BE2C (cell line): Measurements from ENCODE around the gene HERC3.

ENCODE experiments used
- DNase-seq: peaks from one replicate; pipeline ENCODE4 v3.0.0-alpha.2; 2020
- H3K27me3 ChIP-seq: fragments of 250-450 bp; sonication (Bioruptor Pico); 2 replicates; pipeline ENCODE4 v1.5.1; 2020; ENCODE audit warnings: mild to moderate bottlenecking
- H3K36me3 ChIP-seq: fragments of 250-450 bp; sonication (Bioruptor Pico); 2 replicates; pipeline ENCODE4 v1.5.1; 2020; ENCODE audit warnings: mild to moderate bottlenecking
- H3K4me1 ChIP-seq: fragments of 250-450 bp; sonication (Bioruptor Pico); 2 replicates; pipeline ENCODE4 v1.5.1; 2020
- H3K4me3 ChIP-seq: 2 replicates; pipeline ENCODE4 v1.5.1; 2011; ENCODE audit warnings: low read depth, low read length
- H3K9me3 ChIP-seq: fragments of 250-450 bp; sonication (Bioruptor Pico); 2 replicates; pipeline ENCODE4 v1.5.1; 2020
- CTCF ChIP-seq: IDR thresholded peaks from 2 replicates; pipeline ENCODE4 v1.5.1; 2012; ENCODE audit warnings: mild to moderate bottlenecking, low read depth, low read length

HERC3 gene

GRCh38 chr4:88621763-88622327 is 29.6 kb downstream of the HERC3 start:
- H3K36me3 ChIP-seq: no peaks in the 10 kb centered on the region

GRCh38 chr4:88623097-88623496 is 30.8 kb downstream of the HERC3 start:
- Histone ChIP-seq H3K9me3 (no peaks in the 10 kb centered on the region), H3K27me3 (no peaks in the 10 kb centered on the region), H3K4me3 (no peak overlapping the region), H3K4me1 (no peaks in the 10 kb centered on the region), H3K36me3 (no peaks in the 10 kb centered on the region)
- no peak for DNase-seq
- no peak for TF ChIP-seq CTCF

More at GRCh38 chr4:88621763-88622327, 29.6 kb downstream of the HERC3 start:
- DNase-seq: no peak
- TF ChIP-seq CTCF: no peak
- H3K27me3 ChIP-seq: no peaks in the 10 kb centered on the region
- H3K4me1 ChIP-seq: no peaks in the 10 kb centered on the region
- no peaks in the 10 kb centered on the region for H3K9me3 ChIP-seq
- H3K4me3 ChIP-seq: no peak overlapping the region

- Histone ChIP-seq H3K4me3 (no peak overlapping the region), H3K9me3 (no peaks in the 10 kb centered on the region), H3K27me3 (no peaks in the 10 kb centered on the region), H3K4me1 (no peaks in the 10 kb centered on the region), H3K36me3 (no peaks in the 10 kb centered on the region)
- no peak for DNase-seq
- TF ChIP-seq CTCF: no peak
These were observed 36.5 kb downstream of the HERC3 start for GRCh38 chr4:88628746-88629145.

- Histone ChIP-seq H3K36me3 (no peaks in the 10 kb centered on the region), H3K4me3 (no peak overlapping the region), H3K9me3 (no peaks in the 10 kb centered on the region), H3K4me1 (no peaks in the 10 kb centered on the region), H3K27me3 (no peaks in the 10 kb centered on the region)
- DNase-seq: no peak
- no peak for TF ChIP-seq CTCF
These were observed 37.5 kb downstream of the HERC3 start for GRCh38 chr4:88629826-88630225.

- no peak overlapping the region for H3K4me3 ChIP-seq
- peaks cover under 1% of the 10 kb centered on the region; the same call in 1 of the 2 replicates for H3K9me3 ChIP-seq
- H3K36me3 ChIP-seq: no peaks in the 10 kb centered on the region
- no peak for DNase-seq
- H3K4me1 ChIP-seq: no peaks in the 10 kb centered on the region
- no peaks in the 10 kb centered on the region for H3K27me3 ChIP-seq
- no peak for TF ChIP-seq CTCF
These were observed 38.5 kb downstream of the HERC3 start for GRCh38 chr4:88630756-88631155.

- TF ChIP-seq CTCF: no peak
- no peak overlapping the region for H3K4me3 ChIP-seq
- H3K36me3 ChIP-seq: no peaks in the 10 kb centered on the region
- H3K9me3 ChIP-seq: no peaks in the 10 kb centered on the region
- no peak for DNase-seq
- no peaks in the 10 kb centered on the region for H3K27me3 ChIP-seq
- H3K4me1 ChIP-seq: no peaks in the 10 kb centered on the region
These were observed 51.7 kb downstream of the HERC3 start for GRCh38 chr4:88643932-88644331.
